IMR-90 (cell line): ENCODE measurements around the gene HERC3. TPM values are rescaled to one million over a fixed set of nuclear protein-coding genes. Genes with fewer than 3 reads are reported as not detected.
A peak's percentile ranks its signal among the peaks of the same experiment; 100 is the strongest.

Experiments
- ATAC-seq: fragments of 200-7000 bp; cut with Tn5 transposase; 2 replicates; pipeline ENCODE4 v1.9.1; 2020; ENCODE audit warnings: low read depth, mild to moderate bottlenecking, moderate library complexity
- BruUV-seq: library from RNA; stranded (reverse); fragments of 400-500 nt; replicated peaks from 2 replicates; lab custom pipeline; 2021; lab: Mats Ljungman, UMichigan
- CTCF ChIA-PET: fragments of 300-600 bp; formaldehyde crosslinking; extraction: SDS; loops from one replicate; lab custom pipeline; 2021; ENCODE audit warnings: antibody characterized with exemption; lab: Yijun Ruan, JAX
- POLR2A ChIA-PET: fragments of 300-600 bp; sonication (Branson Sonifier 250); formaldehyde crosslinking; loops from one replicate; lab custom pipeline; 2022; ENCODE audit warnings: antibody characterized with exemption; ENCODE audit not compliant: unreplicated experiment; lab: Charles Lee
- DNase-seq: peaks from one replicate; pipeline ENCODE4 v3.0.0; 2013
- H2AFZ ChIP-seq: replicated peaks from 2 replicates; pipeline ENCODE3; 2013; ENCODE audit warnings: low read length, mild to moderate bottlenecking; ENCODE audit not compliant: poor library complexity
- H2AK5ac ChIP-seq: 2 replicates; pipeline ENCODE4 v1.6.1; 2013; ENCODE audit warnings: low read depth, low read length, inconsistent platforms
- H2AK9ac ChIP-seq: replicated peaks from 2 replicates; pipeline ENCODE3; 2013; ENCODE audit warnings: mild to moderate bottlenecking, low read depth, low read length, moderate library complexity; ENCODE audit not compliant: poor library complexity
- H2BK120ac ChIP-seq: 2 replicates; pipeline ENCODE4 v1.6.1; 2013; ENCODE audit warnings: low read depth, low read length, inconsistent platforms
- H2BK15ac ChIP-seq: 3 replicates; pipeline ENCODE4 v1.6.1; 2013; ENCODE audit warnings: low read depth, low read length, inconsistent platforms
- H2BK20ac ChIP-seq: 2 replicates; pipeline ENCODE4 v1.6.1; 2013; ENCODE audit warnings: low read depth, mild to moderate bottlenecking, inconsistent platforms, low read length, moderate library complexity
- H2BK5ac ChIP-seq: 2 replicates; pipeline ENCODE4 v1.6.1; 2013; ENCODE audit warnings: mild to moderate bottlenecking, low read depth, low read length, inconsistent platforms; ENCODE audit not compliant: poor library complexity, severe bottlenecking
- H3K14ac ChIP-seq: replicated peaks from 2 replicates; pipeline ENCODE4 v1.6.1; 2013; ENCODE audit warnings: low read depth, low read length, inconsistent platforms
- H3K18ac ChIP-seq: 2 replicates; pipeline ENCODE4 v1.6.1; 2013; ENCODE audit warnings: low read depth, low read length, control low read depth
- H3K23ac ChIP-seq: 2 replicates; pipeline ENCODE4 v1.6.1; 2013; ENCODE audit warnings: low read depth, low read length, inconsistent platforms
- H3K27ac ChIP-seq: 2 replicates; pipeline ENCODE4 v1.5.1; 2013; ENCODE audit warnings: mild to moderate bottlenecking, control low read depth, low read length; ENCODE audit not compliant: insufficient read depth
- H3K27me3 ChIP-seq: 2 replicates; pipeline ENCODE4 v1.6.1; 2013; ENCODE audit warnings: low read length; ENCODE audit not compliant: control insufficient read depth, insufficient read depth
- H3K36me3 ChIP-seq: 2 replicates; pipeline ENCODE4 v1.6.1; 2013; ENCODE audit warnings: low read length, mixed read lengths; ENCODE audit not compliant: control insufficient read depth, insufficient read depth
- H3K4ac ChIP-seq: 2 replicates; pipeline ENCODE4 v1.6.1; 2013; ENCODE audit warnings: low read depth, low read length, inconsistent platforms
- H3K4me1 ChIP-seq: 2 replicates; pipeline ENCODE4 v1.6.1; 2013; ENCODE audit warnings: low read length, mixed read lengths; ENCODE audit not compliant: control insufficient read depth, insufficient read depth
- H3K4me2 ChIP-seq: 2 replicates; pipeline ENCODE4 v1.6.1; 2013; ENCODE audit warnings: low read depth, mild to moderate bottlenecking, control low read depth, low read length, moderate library complexity
- H3K4me3 ChIP-seq: 2 replicates; pipeline ENCODE4 v1.5.1; 2013; ENCODE audit warnings: low read depth, mild to moderate bottlenecking, control low read depth, low read length, moderate library complexity; ENCODE audit not compliant: insufficient read depth
- H3K56ac ChIP-seq: 2 replicates; pipeline ENCODE4 v1.6.1; 2013; ENCODE audit warnings: low read length, inconsistent platforms; ENCODE audit not compliant: insufficient read depth; ENCODE audit errors: extremely low read depth
- H3K79me1 ChIP-seq, 2 experiments: 2 replicates each; pipeline ENCODE4 v1.6.1; 2013; ENCODE audit warnings: low read length in 2 of 2, inconsistent platforms in 1 of 2, low read depth in 1 of 2
- H3K9ac ChIP-seq: 2 replicates; pipeline ENCODE4 v1.6.1; 2013; ENCODE audit warnings: low read depth, low read length, control low read depth
- H3K9me1 ChIP-seq: 2 replicates; pipeline ENCODE4 v1.6.1; 2013; ENCODE audit warnings: low read length, inconsistent platforms; ENCODE audit not compliant: insufficient read depth
- H3K9me3 ChIP-seq: 2 replicates; pipeline ENCODE4 v1.6.1; 2013; ENCODE audit warnings: low read length; ENCODE audit not compliant: control insufficient read depth, insufficient read depth
- H4K20me1 ChIP-seq: 2 replicates; pipeline ENCODE4 v1.6.1; 2013; ENCODE audit warnings: low read length, inconsistent platforms; ENCODE audit not compliant: insufficient read depth
- H4K5ac ChIP-seq: 2 replicates; pipeline ENCODE4 v1.6.1; 2013; ENCODE audit warnings: mild to moderate bottlenecking, low read depth, low read length, control low read depth
- H4K8ac ChIP-seq, 2 experiments: 2 replicates each; pipeline ENCODE4 v1.6.1; 2013; ENCODE audit warnings: low read depth in 2 of 2, low read length in 2 of 2, control low read depth in 1 of 2, inconsistent platforms in 1 of 2
- H4K91ac ChIP-seq: 2 replicates; pipeline ENCODE4 v1.6.1; 2013; ENCODE audit warnings: low read depth, low read length, inconsistent platforms; ENCODE audit not compliant: insufficient read depth
- BHLHE40 ChIP-seq: fragments of 150-350 bp; IDR thresholded peaks from 2 replicates; pipeline ENCODE4 v1.6.1; 2016; ENCODE audit warnings: mild to moderate bottlenecking, low read depth, low read length
- FOS ChIP-seq: fragments of 150-350 bp; IDR thresholded peaks from 2 replicates; pipeline ENCODE4 v1.6.1; 2016; ENCODE audit warnings: low read depth, low read length
- RCOR1 ChIP-seq: IDR thresholded peaks from 2 replicates; pipeline ENCODE4 v1.6.1; 2012; ENCODE audit warnings: mild to moderate bottlenecking, low read length, improper control_type of control experiment; ENCODE audit not compliant: insufficient replicate concordance
- WGBS, 2 experiments: methylation state at CpG; one replicate each; pipeline versions ENCODE4 v1.1.5 to v1.1.7; 2013; ENCODE audit warnings: missing lambda C conversion rate in 2 of 2; ENCODE audit not compliant: insufficient read length in 1 of 2; ENCODE audit errors: extremely low coverage in 2 of 2; 5-methylcytosine and 5-hydroxymethylcytosine counted together
- dilution Hi-C: fragments of 300-500 bp; cut with HindIII; formaldehyde crosslinking; loops from one replicate; pipeline ENCODE4 v1.14.3; 2018; ENCODE audit warnings: low sequenced_read_pairs; ENCODE audit not compliant: unreplicated experiment
- in situ Hi-C: fragments of 300-500 bp; cut with MboI; formaldehyde crosslinking; loops from 3 replicates; pipeline ENCODE4 v1.14.3; 2019; ENCODE audit warnings: low sequenced_read_pairs, inconsistent platforms, mixed read lengths
- intact Hi-C: fragments of 100-400 bp; cut with micrococcal nuclease; formaldehyde crosslinking; loops from 2 replicates; pipeline ENCODE4 v1.10.0; 2022
- microRNA-seq, 2 experiments: library from miRNA; stranded (forward) in 1 of 2; unstranded in 1 of 2; fragments of 10-50 nt in 1 of 2; fragments of <30 nt in 1 of 2; gene quantifications in 1 of 2; microRNA quantifications in 1 of 2; one replicate each; pipeline versions ENCODE3 to v1.1.0; 2013 to 2020; ENCODE audit not compliant: insufficient read depth in 1 of 2, insufficient read length in 1 of 2, unreplicated experiment in 1 of 2
- polyA plus RNA-seq, 3 experiments: library from polyadenylated mRNA; depleted of rRNA; stranded (reverse); fragments of >200 nt; gene quantifications; 2 replicates each; pipeline ENCODE4 v1.2.3, GENCODE V29; 2012; ENCODE audit warnings: low replicate concordance in 1 of 3
- small RNA-seq, 5 experiments: library from RNA; depleted of rRNA; stranded (forward); fragments of <200 nt; gene quantifications; one replicate each; pipeline ENCODE3, GENCODE V24; 2012
- total RNA-seq: library from RNA; depleted of rRNA; stranded (reverse); fragments of >200 nt; gene quantifications from 2 replicates; pipeline ENCODE4 v1.2.3, GENCODE V29; 2012; rRNA removed

The HERC3 gene
- total and polyA plus RNA-seq, 2 of the 4 experiments (the other 2 are of a cell fraction) = 8.9 to 9.5 TPM

- H2AK5ac ChIP-seq = 0 out of 2 replicates have a peak overlapping the region, but pooled peaks have one; percentile 35
- 0 out of 2 replicates have a peak overlapping the region, but pooled peaks have one; percentile 32 for H3K14ac ChIP-seq
- peaks cover 10% of the 10 kb centered on the region for H3K36me3 ChIP-seq
- in situ Hi-C loops (no loop called here), intact Hi-C loops (no loop called here), dilution Hi-C loops (no loop called here)
- no peak overlapping the region for H2AFZ ChIP-seq
- no peak overlapping the region for H4K91ac ChIP-seq
- H4K20me1 ChIP-seq = no peaks in the 10 kb centered on the region
- no peak overlapping the region for H3K4me3 ChIP-seq
- POLR2A ChIA-PET = no interaction called here
- H3K9me3 ChIP-seq = no peaks in the 10 kb centered on the region
- peaks cover 9% of the 10 kb centered on the region for H3K4me1 ChIP-seq
- no peak for TF ChIP-seq FOS
- no peak for TF ChIP-seq BHLHE40
- no peak for TF ChIP-seq RCOR1
- no peak overlapping the region for H3K18ac ChIP-seq
- no peak overlapping the region; the same call in 1 of the 2 replicates for H2BK120ac ChIP-seq
- H4K8ac ChIP-seq = no peak overlapping the region
- H2AK9ac ChIP-seq = no peak overlapping the region
- no peak overlapping the region for H3K27ac ChIP-seq
- peak overlapping the region; percentile 60; the same call in 1 of the 2 replicates for H3K4ac ChIP-seq
- H3K23ac ChIP-seq = no peak overlapping the region
- no peak overlapping the region for H3K4me2 ChIP-seq
- no peak overlapping the region for H2BK15ac ChIP-seq
- H3K9me1 ChIP-seq = peaks cover 20% of the 10 kb centered on the region
- no peak overlapping the region for H3K56ac ChIP-seq
- 0 out of 4 replicates have a peak, but pooled peaks cover 0 to 3% of the 10 kb centered on the region in 2 experiments for H3K79me1 ChIP-seq
- WGBS, 2 experiments = no CpG with 5 or more reads among the region's 6 CpGs
- H2BK5ac ChIP-seq = no peak overlapping the region
- ATAC-seq = no peak
- BruUV-seq = no TSS peak
- H4K5ac ChIP-seq = no peak overlapping the region
- DNase-seq = no peak
- no peak overlapping the region for H3K9ac ChIP-seq
- no peaks in the 10 kb centered on the region for H3K27me3 ChIP-seq
- CTCF ChIA-PET = no interaction called here
- 0 out of 2 replicates have a peak overlapping the region, but pooled peaks have one; percentile 11 for H2BK20ac ChIP-seq
Measured at GRCh38 chr4:88757776-88758175, 165.5 kb downstream of the HERC3 start.

Small RNAs within 50 kb of the gene (microRNA-seq; reads per million reads assigned to microRNA genes)
- not detected for gene RF02115 (ENCODE audit: insufficient read depth, insufficient read length)
- gene RNU6-33P (ENCODE audit: insufficient read depth, insufficient read length) = not detected

Small RNAs within 50 kb of the gene (small RNA-seq; reads per million reads assigned to genes)
- gene RF02115 (0 reads per million in 5 experiments), gene RNU6-33P (2.1 to 104 (median 4.1) reads per million in 5 experiments)

Other genes with a start within 250 kb of the HERC3 start
- 0.83 and 1.6 TPM in 2 replicates for gene HERC6, start 213.6 kb upstream of the HERC3 start, total RNA-seq
- gene HERC6, start 213.6 kb upstream of the HERC3 start, polyA plus RNA-seq (2012; rRNA removed) = 0.39 and 0.53 TPM in 2 replicates
- gene HERC5, start 135.4 kb upstream of the HERC3 start, total RNA-seq = under 0.01 TPM in 2 replicates
- gene HERC5, start 135.4 kb upstream of the HERC3 start, polyA plus RNA-seq (2012; rRNA removed) = not detected in 2 replicates
- 43.4 and 61.7 TPM in 2 replicates for gene PYURF, start 68.7 kb upstream of the HERC3 start, total RNA-seq
- gene PYURF, start 68.7 kb upstream of the HERC3 start, polyA plus RNA-seq (2012; rRNA removed) = 40.2 and 51.0 TPM in 2 replicates
- gene NAP1L5, start 105.3 kb downstream of the HERC3 start, total RNA-seq = 3.9 and 5.6 TPM in 2 replicates
- gene NAP1L5, start 105.3 kb downstream of the HERC3 start, polyA plus RNA-seq (2012; rRNA removed) = 5.3 and 6.0 TPM in 2 replicates